GM03348 (cell line): ENCODE results near the gene TARBP2.

ENCODE experiments used
- DNase-seq: peaks from one replicate; pipeline ENCODE4 v3.0.0; 2012; ENCODE audit warnings: low spot score

The TARBP2 gene

GRCh38 chr12:53500776-53501614, at the start of gene TARBP2:
Gene TARBP2 (plus strand): TSS chr12:53501283. CDS start chr12:53501409, 126 bp downstream.
- DNase-seq, result peak; percentile 98

GRCh38 chr12:53451661-53452158, 49.4 kb upstream of the TARBP2 start, which contains the start of gene PCBP2:
Gene PCBP2 (plus strand): TSS chr12:53452102. CDS start chr12:53454801, 2,699 bp downstream.
- peak; percentile 98 for DNase-seq

- DNase-seq, result peak; percentile 93
These were observed 48.7 kb upstream of the TARBP2 start for GRCh38 chr12:53452159-53453077.

GRCh38 chr12:53453953-53454640, 47.0 kb upstream of the TARBP2 start:
- no peak for DNase-seq

GRCh38 chr12:53454707-53455106, 46.4 kb upstream of the TARBP2 start:
- no peak for DNase-seq

- DNase-seq, result no peak
These were observed 44.3 kb upstream of the TARBP2 start for GRCh38 chr12:53456654-53457366.

- no peak for DNase-seq
These were observed 42.0 kb upstream of the TARBP2 start for GRCh38 chr12:53459097-53459496.

GRCh38 chr12:53461059-53461458, 40.0 kb upstream of the TARBP2 start:
- DNase-seq, result no peak

GRCh38 chr12:53461591-53461990, 39.5 kb upstream of the TARBP2 start:
- no peak for DNase-seq

- no peak for DNase-seq
These were observed 38.1 kb upstream of the TARBP2 start for GRCh38 chr12:53462935-53463334.

- DNase-seq, result no peak
These were observed 37.1 kb upstream of the TARBP2 start for GRCh38 chr12:53463802-53464560.

GRCh38 chr12:53464685-53465418, 36.2 kb upstream of the TARBP2 start:
- DNase-seq, result no peak

GRCh38 chr12:53465679-53466078, 35.4 kb upstream of the TARBP2 start:
- DNase-seq, result no peak

GRCh38 chr12:53466640-53467039, 34.4 kb upstream of the TARBP2 start:
- no peak for DNase-seq

GRCh38 chr12:53467082-53467481, 34.0 kb upstream of the TARBP2 start:
- no peak for DNase-seq

- DNase-seq, result no peak
These were observed 33.2 kb upstream of the TARBP2 start for GRCh38 chr12:53467880-53468279.

- no peak for DNase-seq
These were observed 32.8 kb upstream of the TARBP2 start for GRCh38 chr12:53468282-53468681.

- DNase-seq, result no peak
These were observed 29.0 kb upstream of the TARBP2 start for GRCh38 chr12:53472056-53472582.

GRCh38 chr12:53474077-53474476, 27.0 kb upstream of the TARBP2 start:
- DNase-seq, result no peak

GRCh38 chr12:53474819-53475218, 26.3 kb upstream of the TARBP2 start:
- DNase-seq, result no peak
